Kidney epithelial cell (primary cell): Measurements from ENCODE around the gene SCLT1. TPM values are rescaled to one million over a fixed set of nuclear protein-coding genes. Genes with fewer than 3 reads are reported as not detected.

Source experiments
- DNase-seq: peaks from one replicate; pipeline ENCODE4 v3.0.0-alpha.2; 2010; ENCODE audit warnings: low read depth
- H3K27me3 ChIP-seq: 2 replicates; pipeline ENCODE4 v1.6.0; 2011; ENCODE audit warnings: low read length; ENCODE audit not compliant: control insufficient read depth, insufficient read depth
- H3K36me3 ChIP-seq: 2 replicates; pipeline ENCODE4 v1.5.1; 2011; ENCODE audit warnings: low read length; ENCODE audit not compliant: control insufficient read depth, insufficient read depth
- H3K4me3 ChIP-seq: 2 replicates; pipeline ENCODE4 v1.5.1; 2011; ENCODE audit warnings: low read depth, mild to moderate bottlenecking, control low read depth, low read length
- total RNA-seq: library from RNA; depleted of rRNA; stranded (reverse); fragments of >200 nt; gene quantifications from 2 replicates; pipeline ENCODE4 v1.2.3, GENCODE V29; 2015
- TF ChIP-seq, protein P1 (sequence below): IDR thresholded peaks from 2 replicates; pipeline ENCODE4 v1.5.1; 2011; ENCODE audit warnings: mild to moderate bottlenecking, moderate library complexity, low read length, control low read depth, inconsistent platforms; ENCODE audit not compliant: insufficient read depth, poor library complexity, severe bottlenecking

The SCLT1 gene
- total RNA-seq, 1 donor from 2014 or later, result 6.5 TPM

DNA sequence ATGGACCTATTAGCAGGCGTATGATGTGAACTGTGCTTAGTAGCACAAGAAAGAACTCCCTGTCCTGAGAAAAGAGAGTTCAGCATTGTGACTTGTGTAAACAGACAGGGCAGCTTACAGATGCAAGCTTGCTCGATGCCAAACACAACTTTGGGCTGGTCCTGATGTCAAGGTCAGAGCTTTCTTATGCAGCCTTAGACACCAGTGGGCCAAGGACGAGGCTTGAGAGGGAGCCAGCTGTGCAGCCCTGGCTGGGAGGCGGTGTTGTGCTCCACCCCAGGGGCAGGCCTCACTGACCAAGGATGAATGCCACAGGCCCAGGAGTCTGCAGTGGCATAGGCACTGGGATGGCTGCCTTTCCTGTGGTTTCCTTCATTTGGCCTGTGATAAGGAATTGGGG lies 248.4 kb downstream of the SCLT1 start:
- Histone ChIP-seq H3K36me3 (peaks cover 1% of the 10 kb centered on the region), H3K27me3 (no peaks in the 10 kb centered on the region), H3K4me3 (no peak overlapping the region)
- no peak for DNase-seq
- TF ChIP-seq, protein P1, sequence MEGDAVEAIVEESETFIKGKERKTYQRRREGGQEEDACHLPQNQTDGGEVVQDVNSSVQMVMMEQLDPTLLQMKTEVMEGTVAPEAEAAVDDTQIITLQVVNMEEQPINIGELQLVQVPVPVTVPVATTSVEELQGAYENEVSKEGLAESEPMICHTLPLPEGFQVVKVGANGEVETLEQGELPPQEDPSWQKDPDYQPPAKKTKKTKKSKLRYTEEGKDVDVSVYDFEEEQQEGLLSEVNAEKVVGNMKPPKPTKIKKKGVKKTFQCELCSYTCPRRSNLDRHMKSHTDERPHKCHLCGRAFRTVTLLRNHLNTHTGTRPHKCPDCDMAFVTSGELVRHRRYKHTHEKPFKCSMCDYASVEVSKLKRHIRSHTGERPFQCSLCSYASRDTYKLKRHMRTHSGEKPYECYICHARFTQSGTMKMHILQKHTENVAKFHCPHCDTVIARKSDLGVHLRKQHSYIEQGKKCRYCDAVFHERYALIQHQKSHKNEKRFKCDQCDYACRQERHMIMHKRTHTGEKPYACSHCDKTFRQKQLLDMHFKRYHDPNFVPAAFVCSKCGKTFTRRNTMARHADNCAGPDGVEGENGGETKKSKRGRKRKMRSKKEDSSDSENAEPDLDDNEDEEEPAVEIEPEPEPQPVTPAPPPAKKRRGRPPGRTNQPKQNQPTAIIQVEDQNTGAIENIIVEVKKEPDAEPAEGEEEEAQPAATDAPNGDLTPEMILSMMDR, result no peak

DNA sequence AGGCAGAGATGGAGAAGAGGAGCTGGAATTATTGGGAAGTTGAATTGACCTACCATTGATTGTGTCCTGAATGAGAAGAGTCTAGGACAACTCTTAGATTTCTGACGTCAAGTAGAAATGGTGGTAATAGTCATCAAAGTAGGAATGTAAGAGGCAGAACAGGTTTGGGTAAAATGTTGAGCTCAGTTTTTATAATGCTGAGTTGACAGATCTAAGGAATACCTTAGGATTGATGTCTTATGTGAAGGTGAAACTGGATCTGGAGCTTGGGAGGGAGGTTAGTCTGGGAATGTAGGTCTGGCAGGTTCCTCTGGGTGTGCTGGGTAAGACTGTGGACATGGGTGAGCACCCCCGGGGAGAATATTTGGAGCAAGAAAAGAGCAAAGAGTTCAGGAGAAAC lies 251.9 kb downstream of the SCLT1 start:
- no peaks in the 10 kb centered on the region for H3K36me3 ChIP-seq
- H3K4me3 ChIP-seq, result no peak overlapping the region
- TF ChIP-seq, protein P1, result no peak
- H3K27me3 ChIP-seq, result no peaks in the 10 kb centered on the region
- no peak for DNase-seq

DNA sequence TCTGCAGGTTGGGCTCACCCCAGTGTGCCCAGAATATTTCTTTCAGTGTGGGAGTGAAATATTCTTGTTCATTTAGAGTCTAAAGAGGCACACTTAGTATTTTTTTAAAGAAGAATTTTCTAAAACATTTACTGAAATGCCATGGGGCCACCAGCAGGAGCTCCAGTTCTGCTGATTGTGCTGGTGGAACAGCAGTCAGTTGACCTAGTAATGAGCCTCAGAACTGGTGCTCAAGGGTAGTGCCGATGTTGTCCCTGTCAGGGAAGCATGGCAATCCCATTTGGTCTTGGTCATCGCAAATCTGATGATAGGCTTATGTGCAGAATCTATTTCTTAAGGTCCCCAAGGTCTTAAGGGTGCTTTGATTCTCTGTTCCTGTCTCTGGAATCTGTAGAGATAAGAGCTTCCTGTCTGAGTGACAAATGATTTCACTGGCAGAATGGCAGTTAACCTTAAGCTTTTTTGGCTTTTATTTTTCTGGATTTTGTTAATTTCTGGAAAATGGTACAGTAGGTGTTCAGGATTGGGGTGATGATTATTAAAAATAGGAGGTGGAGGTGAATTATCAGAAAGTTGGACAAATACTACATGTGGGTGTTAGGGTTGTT lies 252.5 kb downstream of the SCLT1 start:
- DNase-seq, result no peak
- Histone ChIP-seq H3K36me3 (no peaks in the 10 kb centered on the region), H3K4me3 (no peak overlapping the region), H3K27me3 (no peaks in the 10 kb centered on the region)
- TF ChIP-seq, protein P1, result no peak

DNA sequence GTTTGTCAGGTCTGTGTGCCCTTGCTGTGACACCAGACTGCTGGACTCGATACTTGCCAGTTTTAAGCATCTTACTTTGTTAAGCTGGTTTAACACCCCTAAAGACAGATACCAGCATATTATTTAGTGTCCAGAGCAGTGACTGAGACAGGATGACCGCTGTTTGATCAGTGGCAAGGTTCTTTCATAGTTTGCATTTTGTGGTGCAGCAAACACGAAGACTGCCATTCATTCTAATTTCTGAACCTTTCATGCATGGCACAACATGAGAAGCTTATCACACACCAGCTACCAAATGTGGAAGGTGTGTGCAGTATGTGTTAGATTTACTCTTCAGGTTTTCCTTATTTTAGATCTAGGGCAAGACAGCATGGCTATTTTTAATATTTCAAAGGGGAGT lies 255.7 kb downstream of the SCLT1 start:
- Histone ChIP-seq H3K36me3 (no peaks in the 10 kb centered on the region), H3K4me3 (no peak overlapping the region), H3K27me3 (no peaks in the 10 kb centered on the region)
- DNase-seq, result no peak
- TF ChIP-seq, protein P1, result no peak

DNA sequence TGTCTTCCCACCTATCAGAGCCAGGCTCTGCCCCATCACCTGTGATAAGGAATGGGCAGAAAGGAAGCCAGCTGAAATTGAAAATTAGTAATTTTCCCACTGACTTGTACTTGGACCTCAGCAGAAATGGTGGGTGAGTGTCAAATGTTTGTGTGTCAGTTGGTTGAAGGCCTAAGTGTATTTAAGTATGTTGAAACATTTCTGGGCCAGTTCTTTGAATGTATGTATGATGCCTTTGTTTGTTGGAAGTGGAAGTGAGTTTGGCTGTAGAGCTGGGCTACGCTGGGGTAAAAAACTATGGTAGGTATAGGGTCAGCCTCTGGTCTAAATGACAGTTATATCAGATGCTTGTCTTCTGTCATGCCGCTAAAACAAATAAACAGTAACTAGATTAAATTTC lies 256.1 kb downstream of the SCLT1 start:
- H3K27me3 ChIP-seq, result no peaks in the 10 kb centered on the region
- no peaks in the 10 kb centered on the region for H3K36me3 ChIP-seq
- H3K4me3 ChIP-seq, result no peak overlapping the region
- no peak for DNase-seq
- TF ChIP-seq, protein P1, result no peak
